ENCODE results near the gene TMEM202.
"Not testable (repeated sequence)": the region's sequence is repeated elsewhere in the genome, so short reads cannot be mapped to it uniquely, and the experiment has no call there.

TMEM202 gene

DNA sequence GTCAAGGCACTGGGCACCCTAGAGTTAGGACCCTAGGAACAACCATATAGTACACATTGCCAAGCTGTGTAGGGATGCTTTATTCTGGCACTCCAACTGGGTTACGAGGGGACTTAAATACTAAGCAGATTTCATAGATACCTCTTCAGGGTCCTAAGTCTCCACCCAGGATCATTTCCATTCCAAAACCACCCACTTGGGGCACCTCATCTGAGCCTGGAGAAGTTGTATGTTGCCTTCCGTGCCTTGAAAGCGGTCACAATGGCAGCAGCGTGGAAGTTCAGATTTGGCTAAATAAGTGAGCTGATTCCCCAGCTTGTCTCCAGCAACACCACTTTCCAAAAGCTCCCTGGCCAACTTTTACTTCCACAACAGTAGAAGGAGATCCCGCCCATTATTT is 4.6 kb downstream of the TMEM202 start:
- DNase-seq (ENCODE audit: low read depth in 2 of 2, low spot score in 1 of 2), result no peak

DNA sequence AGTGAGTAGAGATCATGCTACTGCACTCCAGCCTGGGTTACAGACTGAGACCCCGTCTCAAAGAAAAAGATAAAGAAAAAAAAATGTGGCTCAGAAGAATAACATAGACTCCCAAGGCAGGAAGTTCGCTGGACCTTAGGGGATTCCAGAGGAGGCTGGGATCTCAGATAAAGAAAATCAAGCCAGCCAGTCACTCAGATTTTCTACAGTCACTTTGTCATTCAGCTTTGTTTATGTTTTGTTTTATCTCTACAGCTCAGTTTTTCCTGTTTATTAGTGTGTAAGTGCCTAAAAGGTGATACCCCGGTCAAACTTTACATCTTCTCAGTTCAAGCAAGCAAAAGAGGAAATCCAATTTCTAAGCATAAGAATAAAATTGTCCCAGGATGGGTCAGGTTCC is 6.3 kb downstream of the TMEM202 start:
- no peak for DNase-seq (ENCODE audit: low read depth in 2 of 2, low spot score in 1 of 2)

- no peak for DNase-seq (ENCODE audit: low read depth in 2 of 2, low spot score in 1 of 2)
Measured at GRCh38 chr15:72404841-72405240, 6.7 kb downstream of the TMEM202 start.

DNA sequence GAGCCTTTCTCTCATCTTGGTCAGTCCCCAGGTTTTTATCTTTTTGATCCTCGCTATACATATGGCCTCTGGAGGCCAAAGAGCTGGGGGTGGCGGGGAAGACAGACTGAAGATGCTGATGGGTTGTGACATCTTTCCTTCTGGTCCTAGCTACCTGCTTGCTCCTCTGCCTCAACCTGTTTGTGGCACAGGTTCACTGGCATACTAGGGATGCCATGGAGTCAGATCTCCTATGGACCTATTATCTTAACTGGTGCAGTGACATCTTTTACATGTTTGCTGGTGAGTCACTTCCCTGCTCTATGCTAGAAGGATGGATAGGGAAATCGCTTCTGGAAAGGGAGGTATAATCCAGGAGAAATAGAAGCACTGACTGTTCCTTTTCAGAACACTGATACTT is 8.8 kb downstream of the TMEM202 start:
- no peak for DNase-seq (ENCODE audit: low read depth in 2 of 2, low spot score in 1 of 2)

DNA sequence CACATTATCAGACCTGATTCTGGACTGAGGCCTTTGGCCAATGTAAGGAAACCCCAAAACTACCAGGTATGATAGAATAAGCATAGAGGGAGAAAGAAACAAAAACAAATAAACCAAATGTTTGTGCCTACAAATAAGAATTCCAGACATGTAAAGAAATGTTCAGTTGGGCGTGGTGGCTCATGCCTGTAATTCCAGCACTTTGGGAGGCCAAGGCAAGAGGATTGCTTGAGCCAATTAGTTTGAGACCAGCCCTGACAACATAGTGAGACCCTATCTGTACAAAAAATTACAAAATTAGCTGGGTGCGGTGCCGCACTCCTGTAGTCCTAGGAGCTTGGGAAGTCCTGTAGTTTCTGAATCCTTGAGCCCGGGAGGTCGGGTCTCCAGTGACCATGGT is 13.0 kb downstream of the TMEM202 start:
- no peak for DNase-seq (ENCODE audit: low read depth in 2 of 2, low spot score in 1 of 2)

DNA sequence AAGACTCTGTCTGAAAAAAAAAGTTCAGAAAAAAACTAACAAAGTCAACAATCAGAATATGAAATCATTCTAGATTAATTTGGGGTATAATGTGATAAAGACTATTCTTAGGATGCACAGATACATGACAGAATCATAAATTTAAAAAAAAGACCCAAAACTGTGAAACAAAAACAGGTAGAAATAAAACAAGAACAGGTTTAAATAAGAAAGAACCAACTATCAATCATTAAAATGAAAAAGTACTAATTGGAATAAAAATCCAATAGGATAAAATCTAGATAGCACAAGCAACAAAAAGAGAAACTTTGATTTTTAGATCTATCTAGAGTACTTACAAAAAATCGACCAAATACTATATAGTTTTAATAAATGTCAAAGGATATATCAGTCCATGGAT is 13.4 kb downstream of the TMEM202 start:
- no peak for DNase-seq (ENCODE audit: low read depth in 2 of 2, low spot score in 1 of 2)

DNA sequence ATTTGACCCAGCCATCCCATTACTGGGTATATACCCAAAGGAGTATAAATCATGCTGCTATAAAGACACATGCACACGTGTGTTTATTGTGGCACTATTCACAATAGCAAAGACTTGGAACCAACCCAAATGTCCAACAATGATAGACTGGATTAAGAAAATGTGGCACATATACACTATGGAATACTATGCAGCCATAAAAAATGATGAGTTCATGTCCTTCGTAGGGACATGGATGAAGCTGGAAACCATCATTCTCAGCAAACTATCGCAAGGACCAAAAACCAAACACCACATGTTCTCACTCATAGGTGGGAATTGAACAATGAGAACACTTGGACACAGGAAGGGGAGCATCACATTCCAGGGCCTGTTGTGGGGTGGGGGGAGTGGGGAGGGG is 15.2 kb downstream of the TMEM202 start:
- DNase-seq (ENCODE audit: low read depth in 2 of 2, low spot score in 1 of 2), result not testable (repeated sequence)

DNA sequence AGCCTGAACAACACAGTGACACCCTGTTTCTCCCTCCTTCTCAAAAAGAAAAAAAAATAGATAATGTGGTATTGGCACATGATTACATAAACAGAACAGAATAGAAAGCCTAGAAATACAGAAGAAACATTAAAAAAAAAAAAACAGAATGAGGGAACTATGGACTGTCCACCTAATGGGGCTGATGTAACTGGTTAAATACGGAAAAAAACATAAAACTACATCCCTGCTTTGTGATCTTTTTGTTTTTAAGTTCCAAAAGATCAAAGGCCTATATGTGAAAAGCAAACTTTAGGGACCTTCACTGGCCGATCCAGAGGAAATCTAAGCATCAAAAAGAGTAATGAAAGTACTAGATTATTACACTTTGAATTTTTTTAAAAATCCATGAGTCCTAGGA is 17.2 kb downstream of the TMEM202 start:
- no peak for DNase-seq (ENCODE audit: low read depth in 2 of 2, low spot score in 1 of 2)

DNA sequence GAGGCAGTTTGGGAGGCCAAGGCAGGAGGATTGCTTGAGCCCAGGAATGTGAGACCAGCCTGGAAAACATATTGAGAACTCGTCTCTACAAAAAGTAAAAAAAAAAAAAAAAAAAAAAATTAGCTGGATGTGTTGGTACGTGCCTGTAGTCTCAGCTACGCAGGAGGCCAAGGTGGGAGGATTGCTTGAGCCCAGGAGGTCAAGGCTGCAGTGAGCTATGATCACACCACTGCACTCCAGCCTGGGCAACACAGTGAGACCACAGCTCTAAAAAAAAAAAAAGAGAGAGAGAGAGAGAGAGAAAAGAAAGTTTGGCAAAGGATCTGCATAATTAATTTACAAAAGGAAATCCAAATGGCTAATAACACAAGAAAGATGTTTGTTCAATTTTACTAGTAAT is 21.7 kb downstream of the TMEM202 start:
- not testable (repeated sequence) for DNase-seq (ENCODE audit: low read depth in 2 of 2, low spot score in 1 of 2)

DNA sequence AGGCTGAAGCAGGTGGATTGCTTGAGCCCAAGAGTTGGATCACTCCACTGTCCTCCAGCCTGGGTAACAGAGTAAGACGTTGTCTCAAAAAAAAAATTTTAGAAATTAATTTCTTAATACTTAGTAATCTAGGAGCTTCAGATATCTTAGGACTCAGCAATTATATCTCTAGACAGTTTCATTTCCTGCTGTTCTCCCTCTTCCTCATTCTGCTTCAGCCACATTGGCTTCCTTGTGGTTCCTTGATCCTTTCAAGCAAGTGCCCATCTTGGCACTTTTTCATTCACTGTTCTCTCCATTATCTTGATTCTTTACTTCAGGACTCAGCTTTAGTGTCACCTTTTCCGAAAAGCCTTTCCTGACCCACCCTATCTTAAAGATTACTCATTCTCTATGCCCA is 22.5 kb downstream of the TMEM202 start:
- no peak for DNase-seq (ENCODE audit: low read depth in 2 of 2, low spot score in 1 of 2)

DNA sequence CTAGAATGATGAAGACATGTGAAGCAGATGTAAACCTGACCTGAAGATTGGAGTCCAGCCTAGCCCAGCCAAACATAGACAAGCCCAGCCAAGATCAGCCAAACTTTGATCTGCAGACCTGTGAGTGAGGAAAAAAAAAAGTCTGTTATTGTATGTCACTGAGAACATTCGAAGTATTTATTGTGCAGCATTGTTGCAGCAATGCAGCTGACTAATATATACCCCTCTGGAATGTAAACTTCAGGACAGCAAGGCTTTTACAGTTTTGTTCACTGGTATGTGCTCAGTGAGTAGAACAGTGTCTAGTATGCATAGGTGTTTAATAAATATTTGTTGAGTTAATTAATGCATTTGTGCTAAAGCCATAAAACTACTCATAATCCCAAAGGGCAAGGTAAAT is 23.4 kb downstream of the TMEM202 start:
- no peak for DNase-seq (ENCODE audit: low read depth in 2 of 2, low spot score in 1 of 2)

- no peak for DNase-seq (ENCODE audit: low read depth in 2 of 2, low spot score in 1 of 2)
Measured at GRCh38 chr15:72423256-72423655, 25.2 kb downstream of the TMEM202 start.

DNA sequence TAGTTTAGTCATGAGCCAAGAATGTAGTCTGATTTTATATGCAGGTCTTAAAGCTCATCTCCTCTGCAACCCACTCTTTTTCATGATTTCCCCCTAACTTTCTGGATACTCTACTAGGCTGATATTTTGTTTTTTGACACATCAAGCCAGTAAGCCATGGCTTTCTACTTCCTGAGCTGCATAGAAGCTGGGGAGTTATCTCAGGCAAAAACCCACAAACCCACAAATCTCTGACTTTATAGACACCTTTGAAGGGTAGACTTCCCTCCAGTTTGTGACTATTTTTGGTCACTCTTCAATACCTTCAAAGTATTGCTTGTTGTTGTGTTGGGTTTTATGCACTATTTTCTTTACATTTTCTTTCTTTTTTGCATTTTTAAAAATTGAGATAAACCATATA is 28.6 kb downstream of the TMEM202 start:
- no peak for DNase-seq (ENCODE audit: low read depth in 2 of 2, low spot score in 1 of 2)

GRCh38 chr15:72437650-72438316 is 39.7 kb downstream of the TMEM202 start:
- DNase-seq (ENCODE audit: low read depth in 2 of 2, low spot score in 1 of 2), result no peak

DNA sequence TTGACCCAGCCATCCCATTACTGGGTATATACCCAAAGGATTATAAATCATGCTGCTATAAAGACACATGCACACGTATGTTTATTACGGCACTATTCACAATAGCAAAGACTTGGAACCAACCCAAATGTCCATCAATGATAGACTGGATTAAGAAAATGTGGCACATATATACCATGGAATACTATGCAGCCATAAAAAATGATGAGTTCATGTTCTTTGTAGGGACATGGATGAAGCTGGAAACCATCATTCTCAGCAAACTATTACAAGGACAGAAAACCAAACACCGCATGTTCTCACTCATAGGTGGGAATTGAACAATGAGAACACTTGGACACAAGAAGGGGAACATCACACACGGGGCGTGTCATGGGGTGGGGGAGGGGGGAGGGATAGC is 44.7 kb downstream of the TMEM202 start:
- not testable (repeated sequence) for DNase-seq (ENCODE audit: low read depth in 2 of 2, low spot score in 1 of 2)

- DNase-seq (ENCODE audit: low read depth in 2 of 2, low spot score in 1 of 2), result no peak
Measured at GRCh38 chr15:72445426-72445825, 47.3 kb downstream of the TMEM202 start.

- no peak for DNase-seq (ENCODE audit: low read depth in 2 of 2, low spot score in 1 of 2)
Measured at GRCh38 chr15:72450805-72451204, 52.7 kb downstream of the TMEM202 start.

DNA sequence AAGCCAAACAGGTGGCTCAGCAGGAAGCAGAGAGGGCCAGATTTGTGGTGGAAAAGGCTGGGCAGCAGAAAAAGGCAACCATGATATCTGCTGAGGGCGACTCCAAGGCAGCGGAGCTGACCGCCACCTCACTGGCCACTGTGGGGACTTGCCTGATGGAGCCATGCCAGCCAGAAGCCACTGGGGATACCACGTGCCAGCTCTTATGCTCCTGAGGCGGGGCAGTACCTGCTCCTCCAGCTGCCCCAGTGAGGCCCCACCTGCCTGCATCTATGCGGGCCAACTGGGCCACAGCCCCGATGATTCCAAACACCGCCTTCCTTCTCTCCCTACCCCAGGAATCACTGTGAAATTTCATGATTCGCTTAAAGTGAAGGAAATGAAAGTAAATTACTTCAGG is 53.1 kb downstream of the TMEM202 start:
- DNase-seq (ENCODE audit: low read depth in 2 of 2, low spot score in 1 of 2), result no peak

DNA sequence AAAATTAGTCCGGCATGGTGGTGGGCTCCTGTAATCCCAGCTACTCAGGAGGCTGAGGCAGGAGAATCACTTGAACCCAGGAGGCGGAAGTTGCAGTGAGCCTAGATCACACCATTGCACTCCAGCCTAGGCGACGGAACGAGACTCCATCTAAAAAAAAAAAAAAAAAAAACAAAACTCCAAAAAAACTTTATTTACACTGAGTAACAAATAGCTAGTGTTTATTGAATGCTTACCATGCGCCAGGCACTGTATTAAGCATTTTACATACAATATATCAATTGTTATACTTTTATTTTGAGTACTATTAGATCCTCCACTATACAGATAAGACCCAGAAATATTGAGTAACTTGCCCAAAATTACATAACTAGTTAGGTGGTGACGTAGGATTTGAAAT is 58.6 kb downstream of the TMEM202 start:
- DNase-seq (ENCODE audit: low read depth in 2 of 2, low spot score in 1 of 2), result no peak

Data from stimulated activated CD8-positive, alpha-beta memory T cell treated with anti-CD3 and anti-CD28 coated beads, Interleukin-4, amount 100 ng/mL, for 1 hour (primary cell).